Stimulated activated CD4-positive, alpha-beta T cell treated with anti-CD3 and anti-CD28 coated beads, Interleukin-1b, Interleukin-23, amount 100 ng/mL, for 24 hours (primary cell): ENCODE results near the gene DCTD.

Experiments used
- DNase-seq, 4 experiments: peaks; one replicate each; pipeline ENCODE4 v3.0.0-alpha.2; 2020; ENCODE audit warnings: low read depth in 4 of 4, low spot score in 1 of 4

Gene DCTD

DNA sequence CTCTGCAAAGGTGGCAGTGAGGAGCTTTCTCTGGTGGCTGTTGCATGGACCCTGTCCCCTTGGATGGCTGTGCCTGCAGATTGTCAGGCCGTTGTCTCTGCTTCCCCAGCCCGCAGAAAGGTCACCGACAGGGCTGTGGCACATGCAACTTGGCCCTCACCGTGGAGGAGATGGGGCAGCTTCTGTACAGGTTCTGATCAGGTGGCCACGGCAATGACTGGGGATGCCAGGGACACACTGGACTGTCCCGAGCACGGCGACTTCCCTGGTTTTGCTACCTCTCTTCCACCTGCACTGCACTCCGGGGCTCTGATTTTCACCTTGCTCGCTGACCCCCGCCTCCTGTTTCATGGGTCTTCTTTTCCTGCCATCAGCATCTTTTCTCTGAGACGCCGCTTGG is 43.5 kb downstream of the DCTD start:
- no peak for DNase-seq

DNA sequence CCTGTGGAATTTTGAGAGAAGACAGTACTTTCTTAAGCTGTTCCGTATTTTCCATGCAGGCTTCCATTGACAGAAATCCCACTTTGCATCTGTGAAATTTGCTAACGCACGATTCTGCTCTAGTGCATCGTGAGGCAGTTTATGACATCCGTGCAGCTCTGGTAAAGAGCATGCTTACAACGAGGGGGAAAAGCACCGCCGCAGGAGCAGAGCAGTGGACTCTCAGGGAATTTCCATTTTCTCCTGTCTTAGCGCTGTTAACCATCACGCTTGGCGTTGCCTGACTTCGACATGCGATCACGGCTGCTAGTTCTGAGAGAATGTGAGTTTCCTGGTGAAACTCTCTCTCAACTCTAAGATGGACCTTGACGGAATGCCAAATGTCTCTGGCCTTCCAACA is 43.9 kb downstream of the DCTD start:
- no peak for DNase-seq

DNA sequence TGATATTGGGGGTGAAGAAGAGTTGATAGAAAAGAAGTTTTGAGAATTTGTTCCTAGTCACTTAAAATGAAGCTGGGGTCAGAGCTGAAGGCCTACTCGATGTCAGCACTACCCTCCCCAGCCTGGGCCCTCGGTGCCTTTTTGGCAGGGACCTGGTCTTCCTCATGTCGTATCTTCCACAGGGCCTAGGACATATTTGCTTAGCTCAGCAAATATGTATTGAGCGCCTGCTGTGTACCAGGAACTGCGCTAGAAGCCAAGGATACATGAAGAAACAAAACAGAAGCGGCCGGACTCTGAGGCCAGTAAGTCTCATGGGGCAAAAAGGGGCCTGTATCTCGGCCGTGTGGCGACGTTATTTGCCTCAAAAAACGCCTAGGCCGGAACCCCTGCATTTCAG is 44.3 kb downstream of the DCTD start:
- DNase-seq, result no peak

DNA sequence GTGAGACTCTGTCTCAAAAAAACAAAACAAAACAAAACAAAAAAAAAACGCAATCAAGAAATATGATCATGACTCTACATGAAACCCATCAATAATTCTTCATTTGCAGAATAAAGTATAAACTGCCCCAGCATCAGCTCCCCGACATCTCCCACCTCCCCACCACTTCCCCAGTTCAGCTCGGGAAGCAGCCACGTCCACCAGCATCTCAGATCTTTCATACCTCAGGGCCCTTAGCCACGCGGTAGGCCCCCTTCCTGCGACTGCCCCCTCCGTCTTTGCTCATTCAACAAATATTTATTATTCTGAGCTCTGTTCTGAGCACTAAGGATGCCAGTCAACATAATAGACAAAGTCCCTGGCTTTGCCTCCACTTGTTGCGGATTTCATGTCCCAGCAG is 45.6 kb downstream of the DCTD start:
- DNase-seq, result no peak

DNA sequence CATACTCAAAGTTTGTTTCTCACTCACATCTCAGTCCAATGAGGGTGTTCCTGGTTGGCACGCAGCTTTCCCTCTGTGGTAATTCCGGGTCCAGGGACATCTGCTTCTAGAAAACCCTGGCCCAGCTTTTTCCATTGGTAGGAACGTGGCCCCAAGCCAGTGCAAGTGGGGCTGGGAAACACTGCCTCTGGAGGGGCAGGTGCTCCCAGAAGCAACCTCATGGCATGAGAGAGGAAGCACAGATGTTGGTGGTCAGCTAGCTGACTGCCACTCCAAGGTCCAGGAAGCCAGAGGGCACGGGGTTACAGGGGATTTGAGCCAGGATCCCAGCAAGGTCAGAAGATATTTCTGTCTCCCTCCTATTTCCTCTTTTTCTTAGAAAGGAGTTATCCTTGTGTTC is 47.5 kb downstream of the DCTD start:
- DNase-seq, result no peak

DNA sequence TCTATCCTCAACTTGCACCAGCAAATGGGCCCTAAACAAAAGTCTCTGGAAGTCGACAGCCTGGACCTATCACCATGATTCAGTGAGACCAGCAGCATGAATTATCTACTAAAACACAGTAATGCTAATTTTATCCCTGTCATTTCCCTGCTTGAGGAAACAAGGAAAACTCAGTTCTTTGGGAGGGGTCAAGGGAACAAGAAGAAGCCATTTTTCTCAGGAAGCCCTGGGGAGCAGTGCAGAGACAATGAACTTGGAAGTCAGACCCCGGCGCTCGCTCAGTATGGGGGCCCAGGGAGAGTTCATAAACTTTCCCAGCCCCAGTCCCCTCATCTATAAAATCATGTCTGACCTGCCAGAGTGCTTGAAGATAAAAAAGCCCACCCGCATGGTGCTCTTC is 50.4 kb downstream of the DCTD start:
- no peak for DNase-seq

DNA sequence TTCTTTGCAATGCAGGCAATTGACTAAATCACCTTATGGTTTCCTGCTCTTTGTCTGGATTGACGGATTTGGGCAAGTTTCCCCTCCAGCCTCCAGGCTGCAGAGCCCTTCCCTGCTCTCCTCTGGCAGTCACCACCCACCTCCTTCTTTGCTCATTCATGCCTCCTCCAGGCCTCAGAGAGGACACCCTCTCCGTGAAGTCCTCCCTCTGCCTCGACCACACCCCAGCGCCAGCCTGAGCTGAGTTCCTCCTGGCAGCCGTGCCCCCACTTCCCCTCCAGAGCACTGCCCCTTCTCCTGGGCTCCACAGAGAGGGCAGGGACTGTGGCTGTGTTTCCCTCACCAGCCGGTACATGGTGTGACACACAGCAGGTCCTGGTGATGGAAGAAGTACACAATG is 53.7 kb downstream of the DCTD start:
- DNase-seq, result no peak

DNA sequence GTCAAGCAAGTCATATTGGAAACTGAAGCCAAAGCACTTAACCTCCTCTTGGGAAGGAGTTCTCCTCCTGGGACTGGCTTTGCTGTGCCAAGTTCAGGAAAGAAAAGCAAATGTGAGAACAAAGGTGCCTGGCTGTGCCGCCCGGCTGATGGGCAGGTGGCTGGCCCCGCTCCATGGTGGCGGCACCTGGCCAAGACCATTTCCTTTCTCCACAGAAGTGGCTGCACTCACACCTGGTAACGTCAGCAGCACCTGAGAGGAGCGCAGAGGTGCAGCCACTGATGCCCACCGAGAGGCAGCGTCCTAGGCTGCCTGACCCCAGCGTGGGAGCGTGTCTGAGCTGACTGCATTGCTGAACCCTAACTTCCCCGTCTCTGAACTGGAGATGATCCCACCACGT is 54.3 kb downstream of the DCTD start:
- no peak for DNase-seq

DNA sequence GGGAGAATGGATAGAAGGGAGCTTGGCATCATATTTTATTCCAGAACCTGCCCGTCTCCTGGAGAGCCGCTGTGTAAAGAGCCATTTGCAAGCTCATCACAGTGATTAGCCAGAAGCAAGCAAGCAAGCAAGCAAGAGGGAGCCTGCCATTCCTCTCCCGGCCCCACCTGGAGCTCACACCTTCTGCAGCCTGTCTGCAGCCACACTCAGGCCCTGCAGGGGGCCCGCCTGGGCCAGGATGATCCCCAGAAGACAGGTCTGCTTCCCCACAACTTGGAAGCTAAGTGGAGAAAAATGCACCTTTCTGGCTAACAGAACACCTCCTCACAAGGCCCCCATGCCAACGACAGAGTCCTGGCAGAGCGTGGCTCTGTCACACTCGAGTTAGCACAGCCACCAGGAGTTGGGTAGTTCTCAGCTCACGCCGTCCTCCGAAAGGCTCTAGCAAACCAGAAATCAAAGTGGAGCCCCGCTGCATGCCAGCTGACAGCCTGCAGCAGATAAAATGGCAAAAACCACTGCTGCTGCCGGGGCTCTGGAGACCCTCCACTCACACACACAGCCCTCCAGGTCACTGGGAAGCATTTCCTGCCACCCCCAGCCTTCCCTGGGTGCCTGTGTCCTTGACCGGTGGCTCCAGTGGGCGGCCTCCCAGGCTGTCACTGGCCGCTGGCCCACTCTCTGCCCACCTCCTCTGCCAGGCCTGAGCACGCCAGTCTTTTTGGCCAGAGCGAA is 54.9 kb downstream of the DCTD start:
- DNase-seq, result no peak

DNA sequence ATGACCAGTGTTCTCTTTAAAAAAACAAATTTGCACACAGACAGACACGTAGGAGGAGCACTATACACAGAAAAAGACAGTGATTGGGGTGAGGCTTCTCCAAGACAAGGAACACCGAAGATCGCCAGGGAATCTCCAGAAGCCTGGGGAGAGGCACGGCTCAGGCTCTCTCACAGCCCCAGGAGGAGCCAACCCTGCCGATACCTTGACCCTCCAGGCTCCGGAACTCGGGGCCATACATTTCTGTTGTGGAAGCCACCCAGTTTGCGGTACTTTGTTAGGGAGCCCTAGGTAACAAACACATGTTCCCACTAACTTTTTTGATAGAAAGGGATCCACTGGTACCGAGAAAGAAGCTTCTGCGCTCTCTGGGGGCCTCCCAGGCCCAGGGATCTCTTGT is 55.8 kb downstream of the DCTD start:
- DNase-seq, result no peak

DNA sequence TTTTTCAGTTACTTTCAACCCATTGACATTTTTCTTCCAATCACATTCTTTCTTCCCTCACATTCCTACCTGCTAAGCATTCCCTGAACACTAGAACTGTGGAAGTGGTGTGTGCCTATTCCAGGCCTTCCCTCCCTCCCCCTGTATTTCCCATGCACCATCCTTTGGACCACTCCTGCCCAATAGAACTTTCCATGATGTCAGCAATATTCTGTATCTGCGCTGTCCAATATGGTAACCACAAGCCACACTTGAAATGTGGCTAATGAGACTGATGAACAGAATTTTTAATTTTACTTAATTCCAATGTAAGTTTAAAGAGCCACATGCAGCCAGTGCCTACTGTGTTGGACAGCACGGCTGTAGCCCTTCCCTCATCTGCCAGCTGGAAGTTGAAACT is 57.5 kb downstream of the DCTD start:
- no peak for DNase-seq

DNA sequence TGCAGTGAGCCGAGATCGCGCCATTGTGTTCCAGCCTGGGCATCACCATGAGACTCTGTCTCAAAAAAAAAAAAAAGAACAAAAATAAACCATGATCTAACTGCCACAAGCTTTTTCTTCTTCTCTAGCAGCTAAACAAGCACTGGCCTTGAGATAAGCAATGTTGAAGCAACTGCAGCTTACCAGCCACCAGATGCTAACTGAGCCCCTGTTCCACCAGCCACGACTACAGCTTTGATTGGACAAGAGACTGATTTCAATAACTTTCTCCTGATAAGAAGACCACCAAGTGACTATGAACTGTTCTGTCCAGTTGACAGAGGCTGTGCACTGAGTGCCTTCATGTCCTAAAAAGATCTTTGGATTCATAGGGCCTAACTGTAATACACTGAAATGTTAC is 58.5 kb downstream of the DCTD start:
- no peak for DNase-seq

DNA sequence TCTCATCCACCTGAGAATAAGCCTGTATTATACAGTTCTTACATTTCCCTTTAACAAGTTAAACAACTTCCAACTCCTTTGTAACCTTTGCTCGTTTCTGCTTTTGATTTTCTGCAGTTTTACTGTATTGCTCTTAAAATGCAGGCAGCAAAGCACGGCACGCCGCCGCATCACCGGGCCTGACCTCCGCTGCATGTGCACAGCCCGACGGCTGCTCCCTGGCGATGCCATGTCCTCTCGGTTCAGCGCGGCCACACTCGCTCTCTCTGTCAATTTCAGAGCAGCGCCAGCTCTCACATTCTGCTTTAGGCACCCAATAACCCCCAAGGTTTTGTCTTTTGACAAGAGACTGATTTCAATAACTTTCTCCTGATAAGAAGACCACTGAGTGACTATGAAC is 60.3 kb downstream of the DCTD start:
- DNase-seq, result no peak

DNA sequence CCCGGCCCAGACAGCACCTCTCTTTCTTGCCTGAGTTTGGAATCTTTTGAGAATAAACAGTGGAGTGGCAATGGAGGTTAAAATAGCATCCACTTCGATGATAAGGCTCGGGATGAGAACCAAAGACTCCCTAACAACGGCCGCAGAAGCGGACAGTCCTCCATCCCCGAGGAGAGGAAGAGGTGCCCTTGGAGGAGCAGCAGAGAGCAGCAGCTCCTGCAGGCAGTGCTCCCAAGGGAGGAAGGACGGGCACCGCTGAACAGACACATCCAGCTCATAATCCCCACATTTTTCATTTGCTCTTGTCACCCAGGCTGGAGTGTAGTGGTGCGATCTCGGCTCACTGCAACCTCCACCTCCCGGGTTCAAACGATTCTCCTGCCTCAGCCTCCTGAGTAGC is 61.3 kb downstream of the DCTD start:
- DNase-seq, result no peak

DNA sequence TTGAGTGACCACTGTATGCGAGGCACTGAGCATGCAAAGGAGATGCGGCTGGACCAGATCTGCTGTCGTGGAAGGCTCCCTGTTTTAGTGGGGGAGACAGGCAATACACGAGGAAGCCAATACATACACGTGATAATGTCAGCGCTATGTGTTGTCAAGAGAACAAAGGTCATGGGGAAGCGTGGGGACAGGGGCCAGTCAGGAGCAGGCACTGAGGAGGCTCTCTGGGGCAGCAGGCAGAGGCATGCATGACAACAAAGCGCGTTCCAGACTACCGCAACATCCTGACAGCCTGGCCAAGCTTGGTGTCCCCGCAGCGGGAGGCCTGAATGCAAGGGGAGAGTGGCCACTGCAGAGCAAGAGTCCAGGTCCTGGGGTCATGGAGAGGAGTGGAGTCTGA is 61.9 kb downstream of the DCTD start:
- DNase-seq, result no peak

DNA sequence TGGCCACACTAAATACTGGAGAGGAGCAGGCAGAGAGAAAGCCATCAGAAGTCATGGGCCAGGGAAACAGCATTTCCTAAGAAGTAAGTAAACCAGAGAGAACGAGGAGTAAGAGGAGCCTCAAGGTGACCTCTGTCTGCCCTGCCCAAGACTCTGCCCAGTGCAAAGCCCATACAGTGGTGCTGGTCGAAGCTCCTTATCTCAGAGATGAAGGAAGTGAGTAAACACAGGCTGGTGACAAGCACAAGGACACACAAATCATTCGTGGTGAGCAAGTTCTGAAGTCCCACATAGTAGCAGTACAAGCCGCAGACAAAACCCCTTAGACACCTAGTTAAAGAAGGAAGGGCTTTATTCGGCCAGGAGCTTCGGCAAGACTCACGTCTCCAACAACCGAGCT is 62.7 kb downstream of the DCTD start:
- no peak for DNase-seq

DNA sequence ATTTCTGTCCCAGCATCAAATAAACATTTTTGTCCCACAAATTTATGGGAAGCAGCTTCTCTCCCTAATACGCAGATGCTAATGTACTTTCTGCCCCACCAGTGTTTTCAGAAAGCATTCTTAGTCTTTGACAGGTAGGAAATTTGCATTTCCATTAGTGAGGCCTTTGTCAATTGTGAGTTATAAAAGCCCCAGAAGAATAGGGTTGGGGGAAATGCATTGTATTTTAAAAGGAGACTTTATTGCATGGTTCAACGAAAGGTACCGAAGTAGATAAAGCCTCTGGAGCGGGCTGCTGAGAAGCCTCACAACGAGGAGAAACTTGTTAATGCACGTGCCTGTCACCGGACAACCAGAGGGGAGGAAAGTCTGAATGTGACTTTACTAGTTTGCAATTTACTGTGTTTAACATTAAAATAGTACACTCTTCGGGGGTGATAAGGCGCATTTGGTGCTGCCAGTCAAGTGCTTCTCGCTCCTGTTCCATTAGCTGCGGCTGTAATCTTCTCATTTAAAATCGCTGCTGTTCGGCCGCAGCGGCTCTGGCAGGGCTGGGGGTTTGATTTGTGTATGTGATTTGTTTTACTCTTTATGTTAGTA is 63.4 kb downstream of the DCTD start:
- no peak for DNase-seq

DNA sequence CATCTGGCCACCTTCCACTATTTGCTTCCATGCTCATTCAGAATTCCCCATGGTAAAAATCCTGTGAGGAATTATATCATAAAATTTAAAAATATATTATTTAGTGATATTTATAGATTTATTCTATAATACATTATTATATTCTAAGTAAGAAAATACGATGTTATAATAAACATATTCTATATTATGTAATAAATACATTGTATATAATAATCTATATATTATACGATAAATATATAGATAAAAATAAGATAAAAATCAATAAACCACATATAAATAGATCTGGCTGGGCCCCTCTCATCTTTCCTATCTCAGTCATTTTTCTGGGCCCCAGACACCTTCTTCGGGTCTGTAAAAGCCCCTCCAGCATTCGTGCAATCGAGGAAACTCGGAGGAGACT is 68.5 kb downstream of the DCTD start:
- no peak for DNase-seq

DNA sequence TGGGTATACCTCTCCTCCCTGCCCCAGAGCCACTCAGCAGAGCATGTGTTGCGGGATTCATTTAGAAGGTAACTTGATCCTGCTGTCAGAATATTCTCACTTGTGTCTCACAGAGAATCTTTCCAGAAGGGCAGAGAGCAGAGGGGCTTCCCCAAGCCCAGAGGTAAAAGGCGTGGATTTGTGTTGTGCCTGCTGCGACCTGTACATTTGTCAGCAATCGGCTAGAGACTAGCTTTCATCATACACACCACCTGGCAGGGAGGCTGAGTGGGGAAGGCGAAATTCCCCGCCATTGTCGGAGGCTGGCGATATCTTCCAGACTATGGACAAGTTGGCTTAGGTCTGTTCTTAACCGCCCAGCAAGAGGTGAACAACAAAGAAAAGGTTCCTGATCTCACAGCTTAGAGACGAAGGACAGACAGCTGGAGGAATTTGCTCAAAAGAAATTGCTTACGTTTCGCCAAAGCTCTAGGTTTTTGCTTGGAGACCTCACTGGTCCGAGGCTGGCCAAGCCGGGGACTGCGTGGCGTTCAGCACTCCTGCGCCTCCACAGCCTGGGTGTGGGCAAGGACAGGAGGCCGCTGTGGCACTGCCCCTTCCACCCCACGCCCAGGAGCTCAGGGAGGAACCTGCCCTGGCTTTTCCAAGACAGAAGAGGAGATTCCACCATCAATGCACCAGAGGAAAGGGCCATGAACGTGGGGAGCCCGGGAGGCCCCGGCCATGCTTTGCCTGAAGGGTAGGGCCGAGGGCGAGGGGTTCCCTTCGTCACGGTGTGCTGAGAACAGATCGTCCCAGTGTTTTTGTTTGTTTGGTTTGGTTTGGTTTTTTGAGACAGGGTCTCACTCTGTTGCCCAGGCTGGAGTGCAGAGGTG is 69.4 kb downstream of the DCTD start:
- no peak for DNase-seq

DNA sequence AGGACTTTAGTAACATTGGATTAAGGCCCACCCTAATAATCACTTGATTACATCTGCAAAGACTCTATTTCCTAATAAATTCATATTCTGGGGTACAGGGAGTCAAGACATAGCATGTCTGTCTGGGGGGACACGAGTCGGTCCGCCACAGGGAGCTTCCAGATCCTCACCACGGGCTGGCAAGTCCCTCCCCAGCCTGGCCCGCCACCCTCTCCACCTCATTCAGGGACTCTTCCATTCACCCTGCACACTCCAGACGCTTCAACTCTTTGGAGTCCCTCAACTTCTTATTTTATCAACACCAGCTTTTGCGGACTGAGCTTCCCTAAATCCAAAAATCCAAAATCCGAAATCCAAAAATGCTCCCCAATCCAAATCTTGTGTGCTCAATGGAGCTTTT is 71.2 kb downstream of the DCTD start:
- no peak for DNase-seq

DNA sequence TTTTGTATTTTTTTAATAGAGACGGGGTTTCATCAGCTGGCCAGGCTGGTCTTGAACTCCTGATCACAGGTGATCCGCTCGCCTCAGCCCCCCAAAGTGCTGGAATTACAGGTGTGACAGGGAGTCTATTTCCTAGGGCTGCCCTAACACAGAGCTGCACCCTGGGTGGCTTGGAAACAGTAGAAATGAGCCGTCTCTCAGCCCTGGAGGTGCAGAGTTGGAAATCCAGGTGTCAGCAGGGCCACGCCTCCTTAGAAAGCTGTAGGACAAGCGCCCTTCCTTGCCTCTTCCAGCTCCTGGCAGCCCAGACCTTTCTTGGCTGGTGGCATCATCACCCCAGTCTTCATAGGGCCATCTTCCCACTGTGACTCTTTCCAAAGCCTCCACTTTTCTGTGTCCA is 71.6 kb downstream of the DCTD start:
- no peak for DNase-seq

DNA sequence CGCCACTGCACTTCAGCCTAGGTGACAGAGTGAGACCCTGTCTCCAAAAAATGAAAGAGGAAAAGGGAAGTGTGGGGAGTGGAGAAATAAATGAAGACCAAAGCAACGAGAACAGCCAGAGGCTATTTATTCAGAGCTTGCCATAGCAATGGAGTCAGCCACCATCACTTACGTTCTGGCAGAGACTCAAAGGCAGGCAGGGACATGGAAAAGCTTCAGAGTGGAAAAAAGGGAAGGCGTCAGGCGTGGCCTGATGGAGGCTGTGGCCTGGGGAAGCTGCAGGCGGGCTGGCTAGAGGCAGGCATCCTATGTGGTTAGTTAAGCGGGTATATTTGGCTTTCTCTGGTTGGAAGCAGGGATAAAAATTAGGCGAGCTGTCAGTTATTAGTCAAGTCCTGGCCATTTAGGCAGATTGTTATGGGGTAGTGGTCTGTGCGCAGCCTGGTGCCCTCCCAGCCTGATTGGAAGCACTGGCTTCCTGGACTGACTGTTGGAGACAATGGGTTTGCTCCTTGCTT is 73.3 kb downstream of the DCTD start:
- DNase-seq, result no peak
